H1 (cell line): ENCODE data around the gene PNISR. TPM values are rescaled to one million over a fixed set of nuclear protein-coding genes. Genes with fewer than 3 reads are reported as not detected.

Source experiments
- ASH2L ChIP-seq: fragments of 200-600, 300-600 bp; sonication (generic); IDR thresholded peaks from one replicate; pipeline ENCODE4 v1.7.1; 2017; ENCODE audit warnings: low read length
- BRCA1 ChIP-seq: IDR thresholded peaks from 2 replicates; pipeline ENCODE4 v1.6.1; 2012; ENCODE audit warnings: low read depth, low read length, improper control_type of control experiment
- HDAC2 ChIP-seq, 2 experiments: fragments of 300-600 bp in 1 of 2; sonication (generic) in 1 of 2; IDR thresholded peaks; 2 replicates each; pipeline ENCODE4 v1.6.1; 2011 to 2012; ENCODE audit warnings: low read depth in 2 of 2, low read length in 2 of 2, mild to moderate bottlenecking in 2 of 2, moderate library complexity in 2 of 2, borderline replicate concordance in 1 of 2, inconsistent platforms in 1 of 2
- JUND ChIP-seq: IDR thresholded peaks from 2 replicates; pipeline ENCODE4 v1.6.1; 2011; ENCODE audit warnings: mild to moderate bottlenecking, improper control_type of control experiment, low read length
- POLR2AphosphoS5 ChIP-seq: IDR thresholded peaks from 2 replicates; pipeline ENCODE4 v1.6.1; 2011; ENCODE audit warnings: low read depth, low read length
- SIN3A ChIP-seq, 2 experiments: IDR thresholded peaks in 1 of 2; conservative IDR thresholded peaks in 1 of 2; 2 replicates each; pipeline ENCODE4 v1.6.1; 2011 to 2012; ENCODE audit warnings: low read length in 2 of 2, improper control_type of control experiment in 1 of 2, low read depth in 1 of 2, mild to moderate bottlenecking in 1 of 2
- SRF ChIP-seq: IDR thresholded peaks from 2 replicates; pipeline ENCODE4 v1.6.1; 2011; ENCODE audit warnings: mild to moderate bottlenecking, low read depth, low read length, moderate library complexity
- TAF7 ChIP-seq: optimal IDR thresholded peaks from 2 replicates; pipeline ENCODE3; 2011; ENCODE audit warnings: low read depth, mild to moderate bottlenecking, inconsistent platforms, low read length, moderate library complexity, borderline replicate concordance
- polyA plus RNA-seq, 7 experiments: library from polyadenylated mRNA; depleted of rRNA in 3 of 7; stranded (reverse) in 5 of 7; unstranded in 2 of 7; fragments of >200 nt in 5 of 7; fragments of 200-250 nt in 2 of 7; gene quantifications; 1 replicate in 5 of 7; 2 replicates in 1 of 7; 4 replicates in 1 of 7; pipeline versions ENCODE4 v1.2.1 to v1.2.3, GENCODE V29; 2011 to 2013; ENCODE audit warnings: missing spikeins in 2 of 7, mixed read lengths in 2 of 7
- total RNA-seq: library from RNA; stranded (reverse); fragmentation: NEBNext Ultra II Directional; extraction: Animal tissue kit (Norgen Biotek cat#: 25700); gene quantifications from 2 replicates; pipeline ENCODE4 v1.2.1, GENCODE V29; 2021
- TF ChIP-seq, protein P1 (sequence below): fragments of 300-600 bp; sonication (generic); IDR thresholded peaks from 2 replicates; pipeline ENCODE4 v1.7.1; 2012; ENCODE audit warnings: low read length, moderate library complexity, mild to moderate bottlenecking, inconsistent platforms; ENCODE audit not compliant: insufficient replicate concordance

Gene PNISR
- total and polyA plus RNA-seq, 2 of the 8 experiments (the other 6 are each of a cell fraction or from before 2014, with no cell fraction given), result 41.1 to 134 TPM

DNA sequence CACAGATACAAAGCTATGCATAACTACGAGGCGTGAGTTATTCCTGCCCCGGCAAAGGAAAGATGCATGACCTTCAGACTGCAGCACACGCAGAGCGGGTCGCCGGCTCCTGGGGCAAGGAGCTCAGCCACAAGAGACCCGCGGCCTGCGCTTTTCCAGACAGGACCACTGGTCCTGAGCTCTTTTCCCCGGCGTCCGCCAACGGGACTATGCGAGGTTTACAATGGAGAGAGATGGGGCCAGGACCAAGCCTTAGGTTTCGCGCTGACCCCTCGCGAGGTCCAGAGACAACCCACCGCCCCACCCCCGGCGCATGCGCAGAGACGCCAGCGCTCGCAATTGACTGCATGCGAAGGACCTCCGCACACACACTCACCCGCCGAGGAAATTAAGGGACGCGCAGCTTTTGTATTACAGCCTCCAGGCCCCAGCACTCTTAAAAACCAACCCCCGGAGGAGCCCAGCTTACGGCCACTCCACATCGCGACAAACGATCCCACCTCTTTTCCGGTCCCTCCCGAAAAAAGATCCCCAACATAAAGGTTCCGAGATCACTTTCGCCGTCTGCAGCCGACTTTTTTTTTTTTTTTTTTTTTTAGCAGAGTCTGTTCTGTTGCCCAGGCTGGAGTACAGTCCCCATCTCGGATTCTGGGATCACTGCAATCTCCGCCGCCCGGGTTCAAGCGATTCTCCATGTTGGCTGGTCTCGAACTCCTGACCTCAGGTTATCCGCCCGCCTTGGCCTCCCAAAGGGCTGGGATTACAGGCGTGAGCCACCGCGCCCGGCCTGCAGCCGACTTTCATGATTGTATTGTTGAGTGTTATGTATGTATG lies 31.2 kb downstream of the PNISR start, which contains the start of gene COQ3 (continued):
- 0 out of 4 replicates have a peak, but pooled peaks of 1 of the 2 experiments have one; percentile 28 for TF ChIP-seq SIN3A (conservative IDR thresholded peaks at IDR 0.05 in 1 of 2, IDR thresholded peaks at IDR 0.05 in 1 of 2; ENCODE audit: low read depth in 1 of 2, low read length in 2 of 2)
- peak; percentile 52 for TF ChIP-seq TAF7
- peak; percentile 96 for TF ChIP-seq ASH2L
- TF ChIP-seq JUND, result no peak
- 0 out of 2 replicates have a peak, but pooled peaks have one; percentile 25 for TF ChIP-seq SRF
- no peak for TF ChIP-seq HDAC2 (IDR thresholded peaks at IDR 0.05; ENCODE audit: borderline replicate concordance in 1 of 2, low read depth in 2 of 2, low read length in 2 of 2)
- peak; percentile 79 for TF ChIP-seq POLR2AphosphoS5
- TF ChIP-seq, protein P1, sequence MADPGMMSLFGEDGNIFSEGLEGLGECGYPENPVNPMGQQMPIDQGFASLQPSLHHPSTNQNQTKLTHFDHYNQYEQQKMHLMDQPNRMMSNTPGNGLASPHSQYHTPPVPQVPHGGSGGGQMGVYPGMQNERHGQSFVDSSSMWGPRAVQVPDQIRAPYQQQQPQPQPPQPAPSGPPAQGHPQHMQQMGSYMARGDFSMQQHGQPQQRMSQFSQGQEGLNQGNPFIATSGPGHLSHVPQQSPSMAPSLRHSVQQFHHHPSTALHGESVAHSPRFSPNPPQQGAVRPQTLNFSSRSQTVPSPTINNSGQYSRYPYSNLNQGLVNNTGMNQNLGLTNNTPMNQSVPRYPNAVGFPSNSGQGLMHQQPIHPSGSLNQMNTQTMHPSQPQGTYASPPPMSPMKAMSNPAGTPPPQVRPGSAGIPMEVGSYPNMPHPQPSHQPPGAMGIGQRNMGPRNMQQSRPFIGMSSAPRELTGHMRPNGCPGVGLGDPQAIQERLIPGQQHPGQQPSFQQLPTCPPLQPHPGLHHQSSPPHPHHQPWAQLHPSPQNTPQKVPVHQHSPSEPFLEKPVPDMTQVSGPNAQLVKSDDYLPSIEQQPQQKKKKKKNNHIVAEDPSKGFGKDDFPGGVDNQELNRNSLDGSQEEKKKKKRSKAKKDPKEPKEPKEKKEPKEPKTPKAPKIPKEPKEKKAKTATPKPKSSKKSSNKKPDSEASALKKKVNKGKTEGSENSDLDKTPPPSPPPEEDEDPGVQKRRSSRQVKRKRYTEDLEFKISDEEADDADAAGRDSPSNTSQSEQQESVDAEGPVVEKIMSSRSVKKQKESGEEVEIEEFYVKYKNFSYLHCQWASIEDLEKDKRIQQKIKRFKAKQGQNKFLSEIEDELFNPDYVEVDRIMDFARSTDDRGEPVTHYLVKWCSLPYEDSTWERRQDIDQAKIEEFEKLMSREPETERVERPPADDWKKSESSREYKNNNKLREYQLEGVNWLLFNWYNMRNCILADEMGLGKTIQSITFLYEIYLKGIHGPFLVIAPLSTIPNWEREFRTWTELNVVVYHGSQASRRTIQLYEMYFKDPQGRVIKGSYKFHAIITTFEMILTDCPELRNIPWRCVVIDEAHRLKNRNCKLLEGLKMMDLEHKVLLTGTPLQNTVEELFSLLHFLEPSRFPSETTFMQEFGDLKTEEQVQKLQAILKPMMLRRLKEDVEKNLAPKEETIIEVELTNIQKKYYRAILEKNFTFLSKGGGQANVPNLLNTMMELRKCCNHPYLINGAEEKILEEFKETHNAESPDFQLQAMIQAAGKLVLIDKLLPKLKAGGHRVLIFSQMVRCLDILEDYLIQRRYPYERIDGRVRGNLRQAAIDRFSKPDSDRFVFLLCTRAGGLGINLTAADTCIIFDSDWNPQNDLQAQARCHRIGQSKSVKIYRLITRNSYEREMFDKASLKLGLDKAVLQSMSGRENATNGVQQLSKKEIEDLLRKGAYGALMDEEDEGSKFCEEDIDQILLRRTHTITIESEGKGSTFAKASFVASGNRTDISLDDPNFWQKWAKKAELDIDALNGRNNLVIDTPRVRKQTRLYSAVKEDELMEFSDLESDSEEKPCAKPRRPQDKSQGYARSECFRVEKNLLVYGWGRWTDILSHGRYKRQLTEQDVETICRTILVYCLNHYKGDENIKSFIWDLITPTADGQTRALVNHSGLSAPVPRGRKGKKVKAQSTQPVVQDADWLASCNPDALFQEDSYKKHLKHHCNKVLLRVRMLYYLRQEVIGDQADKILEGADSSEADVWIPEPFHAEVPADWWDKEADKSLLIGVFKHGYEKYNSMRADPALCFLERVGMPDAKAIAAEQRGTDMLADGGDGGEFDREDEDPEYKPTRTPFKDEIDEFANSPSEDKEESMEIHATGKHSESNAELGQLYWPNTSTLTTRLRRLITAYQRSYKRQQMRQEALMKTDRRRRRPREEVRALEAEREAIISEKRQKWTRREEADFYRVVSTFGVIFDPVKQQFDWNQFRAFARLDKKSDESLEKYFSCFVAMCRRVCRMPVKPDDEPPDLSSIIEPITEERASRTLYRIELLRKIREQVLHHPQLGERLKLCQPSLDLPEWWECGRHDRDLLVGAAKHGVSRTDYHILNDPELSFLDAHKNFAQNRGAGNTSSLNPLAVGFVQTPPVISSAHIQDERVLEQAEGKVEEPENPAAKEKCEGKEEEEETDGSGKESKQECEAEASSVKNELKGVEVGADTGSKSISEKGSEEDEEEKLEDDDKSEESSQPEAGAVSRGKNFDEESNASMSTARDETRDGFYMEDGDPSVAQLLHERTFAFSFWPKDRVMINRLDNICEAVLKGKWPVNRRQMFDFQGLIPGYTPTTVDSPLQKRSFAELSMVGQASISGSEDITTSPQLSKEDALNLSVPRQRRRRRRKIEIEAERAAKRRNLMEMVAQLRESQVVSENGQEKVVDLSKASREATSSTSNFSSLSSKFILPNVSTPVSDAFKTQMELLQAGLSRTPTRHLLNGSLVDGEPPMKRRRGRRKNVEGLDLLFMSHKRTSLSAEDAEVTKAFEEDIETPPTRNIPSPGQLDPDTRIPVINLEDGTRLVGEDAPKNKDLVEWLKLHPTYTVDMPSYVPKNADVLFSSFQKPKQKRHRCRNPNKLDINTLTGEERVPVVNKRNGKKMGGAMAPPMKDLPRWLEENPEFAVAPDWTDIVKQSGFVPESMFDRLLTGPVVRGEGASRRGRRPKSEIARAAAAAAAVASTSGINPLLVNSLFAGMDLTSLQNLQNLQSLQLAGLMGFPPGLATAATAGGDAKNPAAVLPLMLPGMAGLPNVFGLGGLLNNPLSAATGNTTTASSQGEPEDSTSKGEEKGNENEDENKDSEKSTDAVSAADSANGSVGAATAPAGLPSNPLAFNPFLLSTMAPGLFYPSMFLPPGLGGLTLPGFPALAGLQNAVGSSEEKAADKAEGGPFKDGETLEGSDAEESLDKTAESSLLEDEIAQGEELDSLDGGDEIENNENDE, result no peak
- peak; percentile 78 for TF ChIP-seq BRCA1
